Activated CD8-positive, alpha-beta memory T cell treated with anti-CD3 and anti-CD28 coated beads, Interleukin-2, amount 50 U/mL, for 1 hour (primary cell): ENCODE measurements around the gene FOCAD.

Source experiments
- DNase-seq: peaks from one replicate; pipeline ENCODE4 v3.0.0-alpha.2; 2020; ENCODE audit errors: extremely low read depth

FOCAD gene

DNA sequence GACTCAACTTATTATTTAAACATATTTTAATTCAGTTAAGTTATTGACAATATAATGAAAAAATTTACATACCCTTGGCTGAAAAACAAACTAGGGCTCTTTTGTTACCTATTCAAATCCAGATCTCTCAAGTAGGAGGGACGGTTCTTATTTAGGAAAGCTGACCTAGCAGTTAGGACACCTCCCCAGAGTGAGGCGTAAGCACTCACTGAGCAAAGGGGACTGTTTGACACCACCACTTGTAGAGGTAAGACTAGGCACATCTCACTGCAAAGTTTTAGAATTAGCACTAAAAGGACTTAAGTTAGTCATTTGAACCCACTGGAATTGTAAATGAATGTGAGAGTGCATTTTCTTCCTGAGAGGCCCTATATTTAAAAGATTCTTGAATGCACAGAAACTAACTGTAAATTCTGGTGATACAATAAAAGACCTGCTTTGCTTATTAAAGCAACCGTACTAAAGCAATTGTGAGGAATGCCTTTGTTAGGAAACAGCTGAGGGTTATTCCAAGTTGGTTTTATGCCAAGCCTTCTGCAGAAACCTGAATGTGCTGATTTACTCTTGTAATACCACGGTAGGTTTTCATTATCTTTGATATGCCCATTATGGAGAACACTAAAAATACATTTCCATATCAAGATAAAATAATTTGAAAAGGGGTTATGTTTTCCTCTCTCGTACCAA lies 331.2 kb downstream of the FOCAD start:
- DNase-seq = no peak

GRCh38 chr9:21015995-21016394 lies 331.9 kb downstream of the FOCAD start:
- no peak for DNase-seq

- DNase-seq = no peak
Measured at GRCh38 chr9:21016701-21017491, 332.8 kb downstream of the FOCAD start.

DNA sequence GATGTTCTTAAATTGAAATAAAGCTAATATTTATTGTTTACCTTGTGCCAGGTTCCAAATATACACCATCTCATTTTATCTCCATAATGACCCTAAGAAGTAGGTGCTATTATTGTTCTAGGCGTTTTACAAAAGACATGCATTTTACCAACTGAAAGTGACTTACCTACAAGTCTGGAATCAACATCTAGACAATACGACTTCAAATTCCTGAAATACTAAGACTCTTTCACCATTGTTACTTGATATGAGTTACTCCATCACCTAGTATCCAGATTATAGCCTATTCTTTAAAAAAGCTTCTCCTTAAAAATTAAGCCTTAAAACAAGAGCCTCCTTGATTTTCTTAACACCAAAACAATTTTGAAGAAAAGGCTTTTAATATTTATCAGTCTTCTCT lies 334.1 kb downstream of the FOCAD start:
- DNase-seq = no peak

- no peak for DNase-seq
Measured at GRCh38 chr9:21023861-21024260, 339.8 kb downstream of the FOCAD start.

- DNase-seq = no peak
Measured at GRCh38 chr9:21027295-21027694, 343.2 kb downstream of the FOCAD start.

GRCh38 chr9:21028466-21028865 lies 344.4 kb downstream of the FOCAD start:
- no peak for DNase-seq

DNA sequence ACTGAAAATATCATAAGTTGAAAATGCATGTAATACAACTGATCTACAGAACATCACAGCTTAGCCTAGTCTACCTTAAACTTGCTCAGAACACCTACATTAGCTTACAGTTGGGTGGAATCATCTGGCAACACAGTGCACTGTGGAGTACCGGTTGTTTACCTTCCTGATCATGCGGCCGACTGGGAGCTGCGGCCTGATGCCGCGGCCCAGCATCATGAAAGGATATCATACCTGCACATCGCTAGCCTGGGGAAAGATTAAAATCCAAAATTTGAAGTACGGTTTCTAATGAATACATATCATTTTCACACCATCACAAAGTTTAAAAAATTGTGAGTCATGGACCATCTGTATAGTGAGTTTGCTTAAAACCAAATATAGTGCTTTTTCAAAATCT lies 345.6 kb downstream of the FOCAD start:
- no peak for DNase-seq

- no peak for DNase-seq
Measured at GRCh38 chr9:21030389-21031035, 346.5 kb downstream of the FOCAD start.

- no peak for DNase-seq
Measured at GRCh38 chr9:21031091-21031807, 347.2 kb downstream of the FOCAD start, which contains the start of gene HACD4. Gene HACD4 (minus strand): TSS chr9:21031640. CDS start chr9:21031590, 50 bp downstream.

- no peak for DNase-seq
Measured at GRCh38 chr9:21031808-21032183, 347.7 kb downstream of the FOCAD start.

DNA sequence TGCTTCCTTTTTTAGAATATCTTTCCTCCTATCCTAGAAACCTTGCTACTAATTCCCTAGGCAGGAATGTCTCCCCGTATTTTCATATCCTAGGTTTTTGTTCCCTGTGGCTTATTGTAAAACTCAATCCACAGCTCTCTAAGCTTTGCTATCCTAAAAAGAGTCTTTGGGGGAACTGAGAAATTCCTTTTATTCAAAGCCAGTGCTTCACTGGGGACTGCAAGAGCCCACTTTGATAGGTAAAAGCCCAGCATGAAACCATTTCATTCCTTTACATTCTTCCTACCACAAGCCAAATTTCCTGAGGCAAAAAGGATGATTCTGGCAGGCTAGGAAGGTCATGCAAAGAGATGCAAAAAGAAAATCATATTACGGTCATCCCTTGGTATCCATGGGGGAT lies 353.2 kb downstream of the FOCAD start:
- no peak for DNase-seq

GRCh38 chr9:21039302-21039701 lies 355.2 kb downstream of the FOCAD start:
- no peak for DNase-seq

DNA sequence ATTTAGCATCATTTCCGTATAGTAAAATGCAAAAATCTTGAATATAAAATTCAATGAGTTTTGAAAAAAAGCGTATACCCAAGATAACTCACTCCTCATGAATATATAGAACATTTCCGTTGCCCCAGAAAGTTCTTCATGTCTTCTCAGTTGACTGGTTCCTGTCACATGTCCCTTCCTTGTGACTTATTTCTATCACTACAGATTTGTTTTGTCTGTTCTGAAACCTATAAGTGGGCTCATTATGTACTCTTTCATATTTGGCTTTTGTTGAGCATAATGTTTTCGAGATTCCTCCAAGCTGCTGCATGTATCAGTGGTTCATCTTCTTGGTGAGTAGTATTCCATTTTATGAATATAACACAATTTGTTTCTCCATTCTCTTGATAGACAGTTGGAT lies 358.4 kb downstream of the FOCAD start:
- DNase-seq = no peak

DNA sequence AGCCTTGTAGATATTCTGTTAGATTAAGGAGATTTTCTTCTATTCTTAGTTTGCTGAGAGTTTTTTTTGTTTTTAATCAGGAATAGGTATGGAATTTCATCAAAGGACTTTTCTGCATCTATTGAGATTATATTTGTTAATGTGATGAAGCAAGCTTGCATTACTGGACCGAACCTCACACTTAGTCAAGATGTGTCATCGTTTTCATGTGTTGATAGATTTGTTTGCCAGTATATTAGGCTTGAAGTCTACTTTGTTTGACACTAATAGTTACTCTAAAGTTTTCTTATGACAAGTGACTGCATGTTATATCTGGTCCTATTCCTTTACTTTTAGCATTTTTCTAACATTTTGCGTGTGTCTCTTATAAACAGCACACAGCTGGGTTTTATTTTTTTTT lies 359.8 kb downstream of the FOCAD start:
- no peak for DNase-seq
